ENCODE data around the gene CHI3L1.

CHI3L1 gene

DNA sequence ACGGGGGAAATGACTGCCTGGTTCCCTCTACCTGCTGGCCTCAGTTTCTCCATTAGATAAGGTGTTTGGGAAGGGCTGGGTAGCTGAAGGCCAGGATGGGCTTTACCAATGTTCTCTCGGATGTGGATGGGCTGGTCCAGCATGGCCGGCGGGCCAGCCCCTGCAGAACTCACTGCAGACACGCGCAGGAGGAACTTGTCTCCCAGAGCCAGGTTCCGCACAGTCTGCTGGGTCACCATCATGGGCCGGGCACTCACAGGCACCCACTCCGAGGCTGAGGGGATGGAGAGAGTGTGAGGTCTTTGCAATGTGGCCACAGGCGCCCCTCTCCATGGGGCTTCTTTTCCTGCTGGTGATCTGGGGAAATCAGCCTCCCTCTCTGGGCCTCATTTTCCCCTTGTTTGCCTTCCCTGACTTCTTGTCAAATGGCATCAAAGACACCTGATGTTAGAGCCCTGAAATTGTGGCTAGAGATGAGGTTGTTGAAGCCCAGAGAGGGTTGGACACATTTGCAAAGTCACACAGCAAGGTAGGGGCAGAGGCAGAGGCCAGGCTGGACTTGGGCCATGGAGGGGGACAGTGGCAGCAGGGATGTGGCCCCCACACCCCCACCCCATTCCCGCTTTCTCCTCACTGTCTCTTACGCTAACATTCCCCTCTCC is 12.0 kb downstream of the CHI3L1 start:
- no peak overlapping the region for H3K4me3 ChIP-seq

GRCh38 chr1:203173566-203173965 is 12.9 kb downstream of the CHI3L1 start:
- peak in 1 of 2 donors; percentile 42 for DNase-seq
- intact Hi-C loops (cut with DNase I; ENCODE audit: low total_unique reads): no loop called here

More for the DNA sequence above, 12.0 kb downstream of the CHI3L1 start:
- no peak overlapping the region for H3K27ac ChIP-seq
- no peak for TF ChIP-seq CTCF (IDR thresholded peaks at IDR 0.05)
- H3K27me3 ChIP-seq: peaks cover 0 to 16% of the 10 kb centered on the region in 2 donors
- H3K9me3 ChIP-seq: no peaks in the 10 kb centered on the region
- peak in 1 of 2 donors; percentile 37 for DNase-seq
- H3K4me1 ChIP-seq: peaks cover 0 to 6% (median 0%) of the 10 kb centered on the region in 4 donors
- intact Hi-C loops (cut with DNase I; ENCODE audit: low total_unique reads): no loop called here
- H3K36me3 ChIP-seq: no peaks in the 10 kb centered on the region

DNA sequence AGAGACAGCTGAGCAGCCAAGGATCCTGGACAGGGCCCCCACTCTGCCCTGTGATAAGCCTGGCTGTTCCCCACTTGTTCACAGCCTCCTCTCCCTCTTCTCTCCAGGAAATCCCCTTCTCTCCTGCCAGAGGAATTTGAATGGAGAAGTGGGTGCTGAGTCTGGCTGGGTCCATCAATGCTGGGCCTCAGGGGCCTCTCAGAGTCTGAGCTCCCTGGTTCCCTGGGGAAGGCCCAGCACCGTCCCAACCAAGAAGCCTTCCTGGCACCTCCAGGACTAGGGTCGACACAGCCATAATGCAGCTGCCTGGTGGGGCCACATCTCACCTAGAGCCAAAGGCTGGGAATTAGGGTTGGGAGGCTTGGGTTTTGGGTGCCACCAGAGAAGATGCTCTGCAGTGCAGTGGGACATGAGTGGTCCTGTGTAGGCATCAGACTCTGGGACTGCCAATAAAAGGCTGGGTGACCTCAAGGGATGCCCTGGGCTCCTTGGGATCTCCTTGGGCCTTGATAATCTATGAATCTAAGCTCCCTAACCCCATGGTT is 13.4 kb downstream of the CHI3L1 start:
- Histone ChIP-seq H3K4me3 (no peak overlapping the region), H3K27ac (no peak overlapping the region), H3K9me3 (no peaks in the 10 kb centered on the region), H3K36me3 (no peaks in the 10 kb centered on the region), H3K27me3 (peaks cover 0 to 16% of the 10 kb centered on the region in 2 donors), H3K4me1 (peaks cover 0 to 6% (median 0%) of the 10 kb centered on the region in 4 donors)
- no peak for TF ChIP-seq CTCF (IDR thresholded peaks at IDR 0.05)
- intact Hi-C loops (cut with DNase I; ENCODE audit: low total_unique reads): no loop called here
- peak in 1 of 2 donors; percentile 46 for DNase-seq

More at GRCh38 chr1:203173566-203173965, 12.9 kb downstream of the CHI3L1 start:
- peaks cover 0 to 16% of the 10 kb centered on the region in 2 donors for H3K27me3 ChIP-seq
- H3K4me1 ChIP-seq: peaks cover 0 to 6% (median 0%) of the 10 kb centered on the region in 4 donors
- no peak for TF ChIP-seq CTCF (IDR thresholded peaks at IDR 0.05)
- no peaks in the 10 kb centered on the region for H3K9me3 ChIP-seq
- no peak overlapping the region for H3K4me3 ChIP-seq
- H3K27ac ChIP-seq: no peak overlapping the region
- H3K36me3 ChIP-seq: no peaks in the 10 kb centered on the region

DNA sequence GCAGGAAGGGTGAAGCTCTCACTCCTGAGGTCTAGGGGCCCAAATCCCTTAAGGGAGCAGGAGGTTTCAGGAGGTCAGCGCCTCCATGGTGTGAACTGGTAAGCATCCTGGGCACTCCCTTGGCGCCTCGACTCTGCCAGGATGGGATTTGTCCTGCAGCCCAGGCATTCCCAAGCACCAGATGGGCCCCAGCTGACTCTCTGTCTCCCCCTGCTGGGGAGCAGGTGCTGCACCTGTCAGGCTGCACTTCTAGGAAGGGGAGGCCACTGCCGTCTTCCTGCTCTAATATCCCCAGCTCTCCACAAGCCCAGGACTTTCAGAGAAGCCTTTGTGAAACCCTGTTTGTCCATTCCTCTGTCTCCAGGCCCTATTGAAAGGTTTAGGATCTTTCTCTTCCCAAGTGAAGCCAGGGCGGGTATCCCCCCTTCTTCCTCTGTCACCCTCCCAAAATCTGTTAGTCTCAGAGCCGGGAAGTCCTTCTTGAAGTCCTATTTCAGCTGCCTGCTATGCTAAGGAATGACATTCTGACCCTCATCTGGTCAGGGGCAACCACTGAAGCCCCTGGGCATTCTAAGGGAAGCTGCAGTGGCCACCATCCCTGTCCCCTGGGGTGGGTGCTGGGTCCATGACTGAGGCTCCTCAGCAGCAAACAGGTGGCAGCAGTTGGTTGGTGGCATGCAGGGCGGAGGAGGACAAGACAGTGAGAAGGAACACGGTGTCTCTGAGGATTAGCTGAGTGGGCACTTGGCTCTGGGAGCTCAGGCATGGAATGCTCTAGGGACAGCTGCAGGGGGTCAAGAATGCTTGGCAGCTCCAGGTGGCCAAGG is 14.1 kb downstream of the CHI3L1 start:
- Histone ChIP-seq H3K27ac (no peak overlapping the region), H3K27me3 (peaks cover 0 to 16% of the 10 kb centered on the region in 2 donors), H3K4me3 (no peak overlapping the region), H3K9me3 (no peaks in the 10 kb centered on the region), H3K4me1 (peaks cover 0 to 1% (median 0%) of the 10 kb centered on the region in 4 donors), H3K36me3 (no peaks in the 10 kb centered on the region)
- intact Hi-C loops (cut with DNase I; ENCODE audit: low total_unique reads): no loop called here
- TF ChIP-seq CTCF (IDR thresholded peaks at IDR 0.05): peak; percentile 63 to 64
- DNase-seq: peak in 1 of 2 donors; percentile 41

DNA sequence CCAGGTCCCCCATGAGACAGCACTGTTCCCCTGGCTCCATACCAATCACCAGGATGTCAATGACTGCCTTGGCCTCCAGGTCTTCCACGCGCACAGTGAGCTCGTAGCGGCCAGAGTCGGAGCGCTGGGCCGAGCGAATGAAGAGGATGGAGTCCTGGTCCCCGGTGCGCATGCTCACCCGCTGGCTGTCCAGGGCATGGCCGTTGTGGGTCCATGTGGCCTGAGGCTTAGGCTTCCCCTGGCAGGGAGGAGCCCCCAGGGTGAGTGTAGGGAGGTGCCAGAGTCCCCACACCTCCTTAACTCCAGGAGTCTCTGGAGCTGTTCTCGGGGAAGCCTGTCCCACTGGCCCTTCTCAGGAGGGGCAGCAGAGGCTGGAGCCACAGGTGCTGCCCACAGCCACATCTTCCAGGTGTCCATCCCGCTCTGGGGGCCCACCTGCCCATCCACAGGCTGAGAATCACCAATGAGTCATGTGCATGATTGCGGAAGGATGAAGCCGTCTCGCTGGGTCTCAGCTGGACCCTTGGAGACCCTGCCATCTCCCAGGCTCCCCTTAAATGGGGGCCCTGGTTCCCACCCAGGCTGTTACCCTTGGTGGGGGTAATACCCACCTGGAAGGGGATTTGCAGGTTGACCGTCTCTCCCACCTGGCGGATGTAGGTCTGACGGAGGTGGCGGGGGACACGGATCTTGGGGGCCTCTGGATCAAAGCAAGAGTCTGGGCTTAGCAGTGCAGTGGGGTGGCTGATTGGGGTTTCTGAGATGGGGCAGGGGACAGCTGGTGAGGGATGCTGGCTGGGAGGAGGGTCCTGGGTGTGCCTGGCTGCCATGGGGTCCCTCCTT is 14.9 kb downstream of the CHI3L1 start:
- H3K9me3 ChIP-seq: no peaks in the 10 kb centered on the region
- no peak for TF ChIP-seq CTCF (IDR thresholded peaks at IDR 0.05)
- H3K27ac ChIP-seq: no peak overlapping the region
- H3K4me1 ChIP-seq: no peaks in the 10 kb centered on the region
- H3K27me3 ChIP-seq: peaks cover 0 to 24% of the 10 kb centered on the region in 2 donors
- intact Hi-C loops (cut with DNase I; ENCODE audit: low total_unique reads): no loop called here
- no peak for DNase-seq
- H3K36me3 ChIP-seq: no peaks in the 10 kb centered on the region
- H3K4me3 ChIP-seq: no peak overlapping the region

All from tibial artery (tissue), 4 donors.